ENCODE data around the gene LMF1.
"Not testable (repeated sequence)": the region's sequence is repeated elsewhere in the genome, so short reads cannot be mapped to it uniquely, and the experiment has no call there.

DNA sequence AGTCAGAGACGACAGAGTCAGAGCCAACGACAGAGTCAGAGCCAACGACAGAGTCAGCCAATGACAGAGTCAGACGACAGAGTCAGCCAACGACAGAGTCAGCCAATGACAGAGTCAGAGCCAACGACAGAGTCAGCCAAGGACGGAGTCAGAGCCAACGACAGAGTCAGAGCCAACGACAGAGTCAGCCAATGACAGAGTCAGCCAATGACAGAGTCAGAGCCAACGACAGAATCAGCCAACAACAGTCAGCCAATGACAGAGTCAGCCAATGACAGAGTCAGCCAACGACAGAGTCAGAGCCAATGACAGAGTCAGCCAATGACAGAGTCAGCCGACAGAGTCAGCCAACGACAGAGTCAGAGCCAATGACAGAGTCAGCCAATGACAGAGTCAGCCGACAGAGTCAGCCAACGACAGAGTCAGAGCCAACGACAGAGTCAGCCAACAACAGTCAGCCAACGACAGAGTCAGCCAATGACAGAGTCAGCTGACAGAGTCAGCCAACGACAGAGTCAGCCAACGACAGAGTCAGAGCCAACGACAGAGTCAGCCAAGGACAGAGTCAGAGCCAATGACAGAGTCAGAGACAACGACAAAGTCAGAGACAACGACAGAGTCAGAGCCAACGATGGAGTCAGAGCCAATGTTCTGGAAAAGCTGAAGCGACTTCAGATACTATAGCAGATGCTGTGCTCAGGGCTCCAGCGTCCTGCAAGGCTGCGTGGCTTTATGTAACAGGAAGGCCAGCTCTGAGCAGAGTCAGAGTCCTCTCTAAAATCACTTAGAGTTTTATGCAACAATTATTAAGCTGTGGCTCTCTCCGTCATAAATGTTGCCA is 19.8 kb downstream of the LMF1 start:
- TF ChIP-seq POLR2A (IDR thresholded peaks at IDR 0.05), result not testable (repeated sequence)
- TF ChIP-seq, protein P1, sequence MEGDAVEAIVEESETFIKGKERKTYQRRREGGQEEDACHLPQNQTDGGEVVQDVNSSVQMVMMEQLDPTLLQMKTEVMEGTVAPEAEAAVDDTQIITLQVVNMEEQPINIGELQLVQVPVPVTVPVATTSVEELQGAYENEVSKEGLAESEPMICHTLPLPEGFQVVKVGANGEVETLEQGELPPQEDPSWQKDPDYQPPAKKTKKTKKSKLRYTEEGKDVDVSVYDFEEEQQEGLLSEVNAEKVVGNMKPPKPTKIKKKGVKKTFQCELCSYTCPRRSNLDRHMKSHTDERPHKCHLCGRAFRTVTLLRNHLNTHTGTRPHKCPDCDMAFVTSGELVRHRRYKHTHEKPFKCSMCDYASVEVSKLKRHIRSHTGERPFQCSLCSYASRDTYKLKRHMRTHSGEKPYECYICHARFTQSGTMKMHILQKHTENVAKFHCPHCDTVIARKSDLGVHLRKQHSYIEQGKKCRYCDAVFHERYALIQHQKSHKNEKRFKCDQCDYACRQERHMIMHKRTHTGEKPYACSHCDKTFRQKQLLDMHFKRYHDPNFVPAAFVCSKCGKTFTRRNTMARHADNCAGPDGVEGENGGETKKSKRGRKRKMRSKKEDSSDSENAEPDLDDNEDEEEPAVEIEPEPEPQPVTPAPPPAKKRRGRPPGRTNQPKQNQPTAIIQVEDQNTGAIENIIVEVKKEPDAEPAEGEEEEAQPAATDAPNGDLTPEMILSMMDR (IDR thresholded peaks at IDR 0.05), result not testable (repeated sequence)

Data from upper lobe of left lung (tissue), 4 donors.